Suprapubic skin (tissue), 4 donors: ENCODE measurements around the gene DDX47. TPM values are rescaled to one million over a fixed set of nuclear protein-coding genes. Genes with fewer than 3 reads are reported as not detected.
"Not testable (repeated sequence)": the region's sequence is repeated elsewhere in the genome, so short reads cannot be mapped to it uniquely, and the experiment has no call there.

Experiments used
- DNase-seq, 2 donors: peaks; one replicate each; pipeline ENCODE4 v3.0.0-alpha.2; 2019; ENCODE audit warnings: low spot score in 2 of 2
- H3K27ac ChIP-seq: fragments of 200-600 bp; sonication (generic); one replicate; pipeline ENCODE4 v1.5.1; 2019
- H3K27me3 ChIP-seq: fragments of 200-600 bp; sonication (generic); one replicate; pipeline ENCODE4 v1.5.1; 2019
- H3K36me3 ChIP-seq: fragments of 200-600 bp; sonication (generic); one replicate; pipeline ENCODE4 v1.5.1; 2019
- H3K4me1 ChIP-seq: fragments of 200-600 bp; sonication (generic); one replicate; pipeline ENCODE4 v1.5.1; 2019
- H3K4me3 ChIP-seq: fragments of 200-600 bp; sonication (generic); one replicate; pipeline ENCODE4 v1.5.1; 2019; ENCODE audit warnings: mild to moderate bottlenecking
- H3K9me3 ChIP-seq: fragments of 200-600 bp; sonication (generic); one replicate; pipeline ENCODE4 v1.5.1; 2019
- CTCF ChIP-seq, 2 donors: fragments of 200-600 bp in 1 of 2; fragments of 450-650 bp in 1 of 2; sonication (generic) in 1 of 2; IDR thresholded peaks; one replicate each; pipeline ENCODE4 v1.5.1; 2016 to 2019; ENCODE audit warnings: antibody characterized with exemption in 2 of 2, mild to moderate bottlenecking in 1 of 2, moderate library complexity in 1 of 2
- EP300 ChIP-seq: sonication (generic); formaldehyde crosslinking; IDR thresholded peaks from one replicate; pipeline ENCODE4 v1.6.1; 2017; ENCODE audit warnings: antibody characterized with exemption
- POLR2A ChIP-seq, 2 donors: fragments of 450-650 bp; IDR thresholded peaks; one replicate each; pipeline ENCODE4 v1.6.1; 2017; ENCODE audit warnings: antibody characterized with exemption in 2 of 2, mild to moderate bottlenecking in 2 of 2, moderate library complexity in 2 of 2
- POLR2AphosphoS5 ChIP-seq, 3 donors: sonication (generic); formaldehyde crosslinking; IDR thresholded peaks; one replicate each; pipeline ENCODE4 v1.6.1; 2017; ENCODE audit warnings: antibody characterized with exemption in 3 of 3
- WGBS: methylation state at CpG from one replicate; pipeline ENCODE4 v1.1.5; 2018; 5-methylcytosine and 5-hydroxymethylcytosine counted together
- total RNA-seq, 4 donors: library from RNA; depleted of rRNA; stranded (reverse); fragments of >200 nt; gene quantifications; one replicate each; pipeline ENCODE4 v1.1.0, GENCODE V29; 2016

DDX47 gene
- total RNA-seq, 4 donors from 2014 or later: 64.1 to 76.4 (median 66.9) TPM

GRCh38 chr12:12840580-12840899, 27.4 kb downstream of the DDX47 start:
- peaks cover 10% of the 10 kb centered on the region for H3K4me1 ChIP-seq
- TF ChIP-seq POLR2A (IDR thresholded peaks at IDR 0.05): no peak
- TF ChIP-seq EP300: no peak
- no peak for TF ChIP-seq POLR2AphosphoS5 (IDR thresholded peaks at IDR 0.05)
- no peak for TF ChIP-seq CTCF (IDR thresholded peaks at IDR 0.05)
- WGBS: 93% methylated on average over 5 of the region's 5 CpGs
- no peak overlapping the region for H3K4me3 ChIP-seq
- H3K27me3 ChIP-seq: no peaks in the 10 kb centered on the region
- DNase-seq: no peak
- no peak overlapping the region for H3K27ac ChIP-seq
- H3K9me3 ChIP-seq: no peaks in the 10 kb centered on the region
- no peaks in the 10 kb centered on the region for H3K36me3 ChIP-seq

GRCh38 chr12:12841428-12841827, 28.3 kb downstream of the DDX47 start:
- not testable (repeated sequence) for DNase-seq, H3K9me3 ChIP-seq, H3K4me1 ChIP-seq, H3K36me3 ChIP-seq, H3K27ac ChIP-seq, H3K27me3 ChIP-seq, H3K4me3 ChIP-seq
- WGBS: 88% methylated on average over 13 of the region's 13 CpGs

GRCh38 chr12:12845794-12846243, 32.7 kb downstream of the DDX47 start:
- Histone ChIP-seq H3K27me3 (no peaks in the 10 kb centered on the region), H3K9me3 (no peaks in the 10 kb centered on the region), H3K36me3 (no peaks in the 10 kb centered on the region), H3K27ac (no peak overlapping the region), H3K4me1 (no peaks in the 10 kb centered on the region), H3K4me3 (no peak overlapping the region)
- TF ChIP-seq CTCF (IDR thresholded peaks at IDR 0.05) (no peak), EP300 (no peak), POLR2AphosphoS5 (IDR thresholded peaks at IDR 0.05) (no peak), POLR2A (IDR thresholded peaks at IDR 0.05) (no peak)
- 75% methylated on average over 4 of the region's 4 CpGs for WGBS
- no peak for DNase-seq

GRCh38 chr12:12846780-12847179, 33.6 kb downstream of the DDX47 start:
- H3K36me3 ChIP-seq, H3K27me3 ChIP-seq, H3K9me3 ChIP-seq, DNase-seq, H3K4me1 ChIP-seq, H3K27ac ChIP-seq, H3K4me3 ChIP-seq: not testable (repeated sequence)
- WGBS: 94% methylated on average over 3 of the region's 3 CpGs

GRCh38 chr12:12853435-12853834, 40.3 kb downstream of the DDX47 start:
- no peaks in the 10 kb centered on the region for H3K36me3 ChIP-seq
- H3K27me3 ChIP-seq: no peaks in the 10 kb centered on the region
- H3K27ac ChIP-seq: no peak overlapping the region
- WGBS: 55% methylated on average over 3 of the region's 3 CpGs
- H3K9me3 ChIP-seq: peaks cover 3% of the 10 kb centered on the region
- TF ChIP-seq CTCF (IDR thresholded peaks at IDR 0.05) (no peak), EP300 (no peak), POLR2A (IDR thresholded peaks at IDR 0.05) (no peak), POLR2AphosphoS5 (IDR thresholded peaks at IDR 0.05) (no peak)
- no peaks in the 10 kb centered on the region for H3K4me1 ChIP-seq
- no peak for DNase-seq
- no peak overlapping the region for H3K4me3 ChIP-seq

- H3K4me1 ChIP-seq: no peaks in the 10 kb centered on the region
- no peaks in the 10 kb centered on the region for H3K27me3 ChIP-seq
- WGBS: 46% methylated on average over 1 of the region's 1 CpG
- H3K9me3 ChIP-seq: no peaks in the 10 kb centered on the region
- no peak overlapping the region for H3K4me3 ChIP-seq
- TF ChIP-seq POLR2A (IDR thresholded peaks at IDR 0.05) (no peak), CTCF (IDR thresholded peaks at IDR 0.05) (no peak), EP300 (no peak), POLR2AphosphoS5 (IDR thresholded peaks at IDR 0.05) (no peak)
- no peak overlapping the region for H3K27ac ChIP-seq
- no peaks in the 10 kb centered on the region for H3K36me3 ChIP-seq
- no peak for DNase-seq
Observed at GRCh38 chr12:12859690-12860089, 46.5 kb downstream of the DDX47 start.
